ENCODE measurements around the gene RHBDL1.
A peak's percentile ranks its signal among the peaks of the same experiment; 100 is the strongest.

The RHBDL1 gene

DNA sequence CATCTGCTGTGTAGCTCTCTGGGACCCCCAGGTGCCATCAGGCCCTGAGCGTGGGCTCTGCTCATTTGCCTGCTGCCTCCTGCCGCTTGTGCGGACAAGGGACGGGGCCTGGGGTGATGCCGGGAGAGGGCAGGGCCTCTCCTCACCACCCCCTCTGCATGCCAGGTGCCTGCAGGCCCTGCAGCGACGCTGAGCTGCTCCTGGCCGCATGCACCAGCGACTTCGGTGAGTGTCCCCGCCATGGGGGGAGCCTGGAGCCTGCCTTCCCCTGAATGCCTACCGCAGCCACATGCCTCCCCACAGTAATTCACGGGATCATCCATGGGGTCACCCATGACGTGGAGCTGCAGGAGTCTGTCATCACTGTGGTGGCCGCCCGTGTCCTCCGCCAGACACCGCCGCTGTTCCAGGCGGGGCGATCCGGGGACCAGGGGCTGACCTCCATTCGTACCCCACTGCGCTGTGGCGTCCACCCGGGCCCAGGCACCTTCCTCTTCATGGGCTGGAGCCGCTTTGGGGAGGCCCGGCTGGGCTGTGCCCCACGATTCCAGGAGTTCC, 41.4 kb downstream of the RHBDL1 start:
- no peak overlapping the region for H3K4me3 ChIP-seq (ENCODE audit: low read depth, low read length)
- TF ChIP-seq, protein P1, sequence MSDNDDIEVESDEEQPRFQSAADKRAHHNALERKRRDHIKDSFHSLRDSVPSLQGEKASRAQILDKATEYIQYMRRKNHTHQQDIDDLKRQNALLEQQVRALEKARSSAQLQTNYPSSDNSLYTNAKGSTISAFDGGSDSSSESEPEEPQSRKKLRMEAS (IDR thresholded peaks at IDR 0.05; ENCODE audit: low read depth, low read length): no peak
- TF ChIP-seq, protein P2, sequence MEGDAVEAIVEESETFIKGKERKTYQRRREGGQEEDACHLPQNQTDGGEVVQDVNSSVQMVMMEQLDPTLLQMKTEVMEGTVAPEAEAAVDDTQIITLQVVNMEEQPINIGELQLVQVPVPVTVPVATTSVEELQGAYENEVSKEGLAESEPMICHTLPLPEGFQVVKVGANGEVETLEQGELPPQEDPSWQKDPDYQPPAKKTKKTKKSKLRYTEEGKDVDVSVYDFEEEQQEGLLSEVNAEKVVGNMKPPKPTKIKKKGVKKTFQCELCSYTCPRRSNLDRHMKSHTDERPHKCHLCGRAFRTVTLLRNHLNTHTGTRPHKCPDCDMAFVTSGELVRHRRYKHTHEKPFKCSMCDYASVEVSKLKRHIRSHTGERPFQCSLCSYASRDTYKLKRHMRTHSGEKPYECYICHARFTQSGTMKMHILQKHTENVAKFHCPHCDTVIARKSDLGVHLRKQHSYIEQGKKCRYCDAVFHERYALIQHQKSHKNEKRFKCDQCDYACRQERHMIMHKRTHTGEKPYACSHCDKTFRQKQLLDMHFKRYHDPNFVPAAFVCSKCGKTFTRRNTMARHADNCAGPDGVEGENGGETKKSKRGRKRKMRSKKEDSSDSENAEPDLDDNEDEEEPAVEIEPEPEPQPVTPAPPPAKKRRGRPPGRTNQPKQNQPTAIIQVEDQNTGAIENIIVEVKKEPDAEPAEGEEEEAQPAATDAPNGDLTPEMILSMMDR (IDR thresholded peaks at IDR 0.05; ENCODE audit: low read depth, low read length): no peak
- TF ChIP-seq POLR2A (IDR thresholded peaks at IDR 0.05; ENCODE audit: extremely low read depth, insufficient read length) (no peak), MYC (IDR thresholded peaks at IDR 0.05; ENCODE audit: low read depth, low read length) (no peak)
- DNase-seq (ENCODE audit: low read depth): no peak

DNA sequence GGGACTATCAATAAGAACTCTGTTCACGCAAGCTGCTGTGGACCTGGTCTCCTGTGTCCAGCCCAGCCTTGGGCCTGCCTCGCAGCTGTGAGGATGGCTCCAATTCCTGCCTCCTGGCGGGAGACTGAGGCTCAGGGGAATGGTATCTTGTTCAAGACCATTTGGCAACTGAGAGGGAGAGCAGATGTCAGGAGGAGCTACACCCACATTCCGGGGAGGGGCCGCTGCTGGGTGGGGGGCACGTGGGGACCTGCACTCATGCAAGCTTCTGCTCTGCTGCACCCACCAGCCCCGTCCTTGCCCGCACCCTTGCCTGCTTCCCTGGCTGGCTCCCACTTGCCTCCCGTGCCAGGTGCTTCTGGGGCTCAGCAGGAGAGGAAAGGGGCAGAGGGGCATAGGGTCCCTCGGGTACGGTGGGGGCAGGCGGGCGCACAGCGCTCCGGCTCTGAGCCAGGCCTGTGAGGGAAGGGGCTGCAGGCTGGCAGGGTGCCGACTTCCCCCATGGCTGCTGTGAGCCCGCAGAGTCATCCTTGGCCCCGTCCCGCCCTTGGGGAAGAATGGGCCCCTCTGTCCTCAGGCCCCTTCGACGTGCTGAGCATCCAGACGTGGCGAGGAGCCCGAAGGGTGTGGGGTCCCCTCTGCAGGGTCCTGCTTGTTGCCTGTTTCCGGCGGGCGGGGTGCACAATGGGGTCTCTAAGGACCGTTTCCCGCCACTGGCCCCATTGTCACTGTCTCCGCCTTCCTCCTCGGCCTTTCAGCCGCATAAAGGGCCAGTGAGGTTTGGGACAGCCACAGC, 42.2 kb downstream of the RHBDL1 start:
- TF ChIP-seq, protein P2 (IDR thresholded peaks at IDR 0.05; ENCODE audit: low read depth, low read length): no peak
- TF ChIP-seq POLR2A (IDR thresholded peaks at IDR 0.05; ENCODE audit: extremely low read depth, insufficient read length) (no peak), MYC (IDR thresholded peaks at IDR 0.05; ENCODE audit: low read depth, low read length) (no peak)
- TF ChIP-seq, protein P1 (IDR thresholded peaks at IDR 0.05; ENCODE audit: low read depth, low read length): no peak

DNA sequence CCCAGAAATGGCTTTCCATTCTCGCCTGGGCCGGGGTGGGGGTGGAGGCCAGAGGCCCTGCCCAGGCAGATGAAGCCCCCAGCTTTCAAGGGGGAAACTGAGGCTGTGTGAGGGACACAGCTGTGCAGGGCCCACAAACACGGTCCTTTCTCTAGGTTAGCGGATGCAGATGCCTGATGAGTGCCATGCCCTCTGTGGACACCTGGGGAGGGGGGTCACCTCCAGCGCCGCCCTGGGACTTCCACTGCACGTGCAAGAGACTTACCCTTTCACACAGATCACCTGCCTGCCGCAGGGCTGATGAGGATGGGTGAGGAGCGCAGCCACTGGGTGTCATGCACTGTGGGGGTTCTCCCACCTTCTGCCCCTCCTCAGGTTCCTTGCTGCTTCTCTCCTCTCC, 42.9 kb downstream of the RHBDL1 start:
- DNase-seq (ENCODE audit: low read depth): no peak
- TF ChIP-seq MYC (IDR thresholded peaks at IDR 0.05; ENCODE audit: low read depth, low read length) (no peak), POLR2A (IDR thresholded peaks at IDR 0.05; ENCODE audit: extremely low read depth, insufficient read length) (no peak)
- TF ChIP-seq, protein P1 (IDR thresholded peaks at IDR 0.05; ENCODE audit: low read depth, low read length): no peak
- TF ChIP-seq, protein P2 (IDR thresholded peaks at IDR 0.05; ENCODE audit: low read depth, low read length): no peak
- H3K4me3 ChIP-seq (ENCODE audit: low read depth, low read length): no peak overlapping the region

More for the DNA sequence above, 42.2 kb downstream of the RHBDL1 start:
- no peak overlapping the region for H3K4me3 ChIP-seq (ENCODE audit: low read depth, low read length)
- no peak for DNase-seq (ENCODE audit: low read depth)

DNA sequence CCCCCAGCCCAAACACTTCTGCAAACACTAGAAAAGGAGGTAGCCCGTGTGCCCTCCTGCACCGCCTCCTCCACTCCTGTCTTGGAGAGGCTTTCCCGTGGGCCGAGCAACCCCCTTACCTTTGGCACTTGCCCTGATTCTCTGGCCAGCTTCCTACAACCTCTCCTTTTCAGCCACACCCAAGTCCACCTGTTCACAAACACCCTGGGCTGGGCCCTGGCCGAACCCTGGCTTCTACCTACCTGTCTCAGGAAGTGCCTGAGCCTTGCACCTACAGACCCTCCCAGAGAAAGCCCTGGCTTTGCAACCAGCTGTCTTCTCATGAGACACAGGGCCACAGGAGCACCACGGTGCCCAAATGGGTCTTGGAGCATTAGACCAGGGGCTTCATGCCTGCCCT, 43.5 kb downstream of the RHBDL1 start:
- H3K4me3 ChIP-seq (ENCODE audit: low read depth, low read length): no peak overlapping the region
- DNase-seq (ENCODE audit: low read depth): no peak
- TF ChIP-seq, protein P1 (IDR thresholded peaks at IDR 0.05; ENCODE audit: low read depth, low read length): no peak
- TF ChIP-seq MYC (IDR thresholded peaks at IDR 0.05; ENCODE audit: low read depth, low read length) (no peak), POLR2A (IDR thresholded peaks at IDR 0.05; ENCODE audit: extremely low read depth, insufficient read length) (no peak)
- TF ChIP-seq, protein P2 (IDR thresholded peaks at IDR 0.05; ENCODE audit: low read depth, low read length): no peak

DNA sequence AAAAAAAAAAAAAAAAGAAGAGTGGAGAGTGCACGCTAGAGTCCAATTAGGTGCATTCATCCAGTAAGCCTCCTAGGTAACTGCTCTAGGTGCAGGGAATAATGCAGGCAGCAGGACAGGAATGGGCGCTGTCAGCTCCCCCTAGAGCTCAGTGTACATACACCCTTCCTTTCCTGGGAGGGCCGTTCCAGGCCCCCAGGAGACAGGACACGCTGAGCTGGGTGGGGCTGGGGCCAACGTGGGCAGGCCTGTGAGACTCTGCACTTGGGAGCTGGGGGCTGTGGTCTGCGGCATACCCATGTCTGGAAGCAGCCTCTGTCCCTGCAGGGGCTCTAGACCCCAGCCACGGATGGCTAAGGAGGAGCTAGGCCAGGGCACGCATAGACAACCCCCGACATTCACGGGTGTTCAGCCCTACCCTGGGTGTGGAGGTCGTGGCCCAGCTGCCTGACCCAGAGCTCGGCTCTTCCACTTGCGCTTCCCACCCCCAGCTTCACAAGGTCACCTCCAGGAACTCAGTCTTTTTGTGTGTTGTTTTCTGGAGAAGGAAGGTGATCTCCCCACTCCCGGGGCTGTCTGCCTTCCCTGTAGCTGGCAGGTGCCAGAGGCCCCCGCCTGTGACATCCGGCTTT, 44.5 kb downstream of the RHBDL1 start:
- peak overlapping the region; percentile 60 for H3K4me3 ChIP-seq (ENCODE audit: low read depth, low read length)
- TF ChIP-seq MYC (IDR thresholded peaks at IDR 0.05; ENCODE audit: low read depth, low read length) (no peak), POLR2A (IDR thresholded peaks at IDR 0.05; ENCODE audit: extremely low read depth, insufficient read length) (no peak)
- TF ChIP-seq, protein P2 (IDR thresholded peaks at IDR 0.05; ENCODE audit: low read depth, low read length): peak; percentile 19
- TF ChIP-seq, protein P1 (IDR thresholded peaks at IDR 0.05; ENCODE audit: low read depth, low read length): no peak
- DNase-seq (ENCODE audit: low read depth): peak; percentile 68
